ENCODE data around the gene CYBB.

- TF ChIP-seq CTCF (IDR thresholded peaks at IDR 0.05 in 8 of 11, conservative IDR thresholded peaks at IDR 0.05 in 3 of 11) (no peak), POLR2AphosphoS5 (IDR thresholded peaks at IDR 0.05) (no peak), POLR2A (IDR thresholded peaks at IDR 0.05) (no peak)
Observed at GRCh38 chrX:37759878-37760418, 19.9 kb upstream of the CYBB start.
